GM21619 (cell line): Measurements from ENCODE around the gene ADORA2A.

Experiments used
- ATAC-seq: cut with Tn5 transposase; IDR thresholded peaks from one replicate; pipeline ENCODE4 v1.9.1; 2021; ENCODE audit not compliant: unreplicated experiment

The ADORA2A gene

GRCh38 chr22:24403346-24403745, 24.1 kb upstream of the ADORA2A start:
- ATAC-seq = no peak

GRCh38 chr22:24404561-24405275, 22.7 kb upstream of the ADORA2A start:
- ATAC-seq = no peak

GRCh38 chr22:24405631-24406321, 21.6 kb upstream of the ADORA2A start:
- no peak for ATAC-seq

GRCh38 chr22:24406322-24407277, 20.8 kb upstream of the ADORA2A start:
- ATAC-seq = no peak

GRCh38 chr22:24407278-24407665, 20.1 kb upstream of the ADORA2A start:
- no peak for ATAC-seq

GRCh38 chr22:24407884-24408283, 19.5 kb upstream of the ADORA2A start:
- no peak for ATAC-seq

- ATAC-seq = no peak
These were observed 18.8 kb upstream of the ADORA2A start for GRCh38 chr22:24408630-24409029.

- no peak for ATAC-seq
These were observed 17.7 kb upstream of the ADORA2A start for GRCh38 chr22:24409707-24410106.

GRCh38 chr22:24410110-24410856, 17.1 kb upstream of the ADORA2A start:
- no peak for ATAC-seq

GRCh38 chr22:24411256-24412004, 16.0 kb upstream of the ADORA2A start:
- ATAC-seq = no peak

GRCh38 chr22:24412274-24412673, 15.1 kb upstream of the ADORA2A start:
- ATAC-seq = no peak

- no peak for ATAC-seq
These were observed 14.1 kb upstream of the ADORA2A start for GRCh38 chr22:24413271-24413670.

- ATAC-seq = no peak
These were observed 13.5 kb upstream of the ADORA2A start for GRCh38 chr22:24413736-24414385.

- ATAC-seq = no peak
These were observed 12.9 kb upstream of the ADORA2A start for GRCh38 chr22:24414523-24414922.

- ATAC-seq = no peak
These were observed 12.1 kb upstream of the ADORA2A start for GRCh38 chr22:24414984-24415945.

GRCh38 chr22:24416095-24416494, 11.3 kb upstream of the ADORA2A start:
- ATAC-seq = no peak

GRCh38 chr22:24416611-24417010, 10.8 kb upstream of the ADORA2A start:
- ATAC-seq = no peak

GRCh38 chr22:24417200-24417599, 10.2 kb upstream of the ADORA2A start:
- no peak for ATAC-seq
